Neural crest cell (in vitro differentiated cells): ENCODE data around the gene GGA3. TPM values are rescaled to one million over a fixed set of nuclear protein-coding genes. Genes with fewer than 3 reads are reported as not detected.
"Not testable (repeated sequence)": the region's sequence is repeated elsewhere in the genome, so short reads cannot be mapped to it uniquely, and the experiment has no call there.

Experiments
- DNase-seq: peaks from one replicate; pipeline ENCODE4 v3.0.0; 2021; ENCODE audit warnings: low read depth, mixed read lengths, low spot score
- H3K27ac Mint-ChIP-seq: one replicate; pipeline ENCODE4 v1.8.0; 2021; ENCODE audit warnings: mild to moderate bottlenecking, mixed read lengths; ENCODE audit not compliant: unreplicated experiment
- H3K27me3 Mint-ChIP-seq: 2 replicates; pipeline ENCODE4 v1.8.0; 2021; ENCODE audit warnings: low read depth, mild to moderate bottlenecking, mixed read lengths
- H3K36me3 Mint-ChIP-seq: 2 replicates; pipeline ENCODE4 v1.8.0; 2021; ENCODE audit warnings: low read depth, mild to moderate bottlenecking, mixed read lengths
- H3K4me1 Mint-ChIP-seq: 2 replicates; pipeline ENCODE4 v1.8.0; 2021; ENCODE audit warnings: mixed read lengths
- H3K4me3 Mint-ChIP-seq: one replicate; pipeline ENCODE4 v1.8.0; 2021; ENCODE audit warnings: mild to moderate bottlenecking, mixed read lengths
- H3K9me3 Mint-ChIP-seq: 2 replicates; pipeline ENCODE4 v1.8.0; 2021; ENCODE audit warnings: mixed read lengths
- CTCF ChIP-seq: fragments of 200-600 bp; sonication (generic); conservative IDR thresholded peaks from 2 replicates; pipeline ENCODE4 v1.5.0; 2021; ENCODE audit warnings: antibody characterized with exemption, mild to moderate bottlenecking
- total RNA-seq: library from RNA; stranded (reverse); gene quantifications from 2 replicates; pipeline ENCODE4 v1.2.1, GENCODE V29; 2021

The GGA3 gene
- total RNA-seq, 1 donor from 2014 or later, result 59.0 TPM

- Mint-ChIP-seq H3K27ac (no peak overlapping the region), H3K36me3 (peaks cover 6% of the 10 kb centered on the region), H3K27me3 (no peaks in the 10 kb centered on the region), H3K4me1 (peaks cover 13% of the 10 kb centered on the region), H3K9me3 (no peaks in the 10 kb centered on the region), H3K4me3 (peak overlapping the region; percentile 85)
- DNase-seq, result no peak
- no peak for TF ChIP-seq CTCF
Measured at GRCh38 chr17:75208161-75208560, 53.2 kb downstream of the GGA3 start.

GRCh38 chr17:75207760-75208159 is 53.6 kb downstream of the GGA3 start:
- TF ChIP-seq CTCF, result no peak
- no peak for DNase-seq
- H3K27ac Mint-ChIP-seq, result no peak overlapping the region
- peak overlapping the region; percentile 85 for H3K4me3 Mint-ChIP-seq
- H3K27me3 Mint-ChIP-seq, result no peaks in the 10 kb centered on the region
- no peaks in the 10 kb centered on the region for H3K9me3 Mint-ChIP-seq
- peaks cover 6% of the 10 kb centered on the region for H3K36me3 Mint-ChIP-seq
- peaks cover 13% of the 10 kb centered on the region for H3K4me1 Mint-ChIP-seq

GRCh38 chr17:75207050-75207407 is 54.4 kb downstream of the GGA3 start:
- DNase-seq, H3K9me3 Mint-ChIP-seq, H3K27me3 Mint-ChIP-seq, H3K36me3 Mint-ChIP-seq: not testable (repeated sequence)
- H3K4me1 Mint-ChIP-seq, result peaks cover 13% of the 10 kb centered on the region
- H3K4me3 Mint-ChIP-seq, result peak overlapping the region; percentile 97
- peak overlapping the region; percentile 35 for H3K27ac Mint-ChIP-seq

- Mint-ChIP-seq H3K36me3 (peaks cover 3% of the 10 kb centered on the region), H3K27ac (peak overlapping the region; percentile 100), H3K4me3 (peak overlapping the region; percentile 97), H3K4me1 (peaks cover 18% of the 10 kb centered on the region), H3K27me3 (no peaks in the 10 kb centered on the region), H3K9me3 (no peaks in the 10 kb centered on the region)
- TF ChIP-seq CTCF, result peak; percentile 36
- DNase-seq, result no peak
Measured at GRCh38 chr17:75205793-75206163, 55.6 kb downstream of the GGA3 start.

- H3K9me3 Mint-ChIP-seq, result no peaks in the 10 kb centered on the region
- H3K27me3 Mint-ChIP-seq, result no peaks in the 10 kb centered on the region
- H3K36me3 Mint-ChIP-seq, result peaks cover 3% of the 10 kb centered on the region
- peaks cover 18% of the 10 kb centered on the region for H3K4me1 Mint-ChIP-seq
- peak; percentile 95 for DNase-seq
- peak within 1 kb of the TSS; percentile 100 for H3K27ac Mint-ChIP-seq
- no peak for TF ChIP-seq CTCF
- H3K4me3 Mint-ChIP-seq, result peak within 1 kb of the TSS; percentile 97
Measured at GRCh38 chr17:75205037-75205792, 56.2 kb downstream of the GGA3 start, which contains the start of gene NUP85. Gene NUP85, plus strand, starts transcription at chr17:75205679. Its CDS starts 83 bp downstream, at chr17:75205762.

- H3K27me3 Mint-ChIP-seq, result no peaks in the 10 kb centered on the region
- DNase-seq, result no peak
- no peak for TF ChIP-seq CTCF
Measured at GRCh38 chr17:75199886-75200618, 61.4 kb downstream of the GGA3 start.

More at GRCh38 chr17:75199886-75200618, 61.4 kb downstream of the GGA3 start:
- H3K9me3 Mint-ChIP-seq, result no peaks in the 10 kb centered on the region
- no peak overlapping the region for H3K4me3 Mint-ChIP-seq
- H3K36me3 Mint-ChIP-seq, result no peaks in the 10 kb centered on the region
- H3K27ac Mint-ChIP-seq, result no peak overlapping the region
- peaks cover 5% of the 10 kb centered on the region for H3K4me1 Mint-ChIP-seq
